Skin of body (tissue), 2 donors: ENCODE measurements around the gene POLN. TPM values are rescaled to one million over a fixed set of nuclear protein-coding genes. Genes with fewer than 3 reads are reported as not detected.
A peak's percentile ranks its signal among the peaks of the same experiment; 100 is the strongest.
"Not testable (repeated sequence)": the region's sequence is repeated elsewhere in the genome, so short reads cannot be mapped to it uniquely, and the experiment has no call there.

Experiments used
- DNase-seq: peaks from one replicate; lab custom pipeline; 2025; lab: John Stamatoyannopoulos, UW
- total RNA-seq: library from RNA; depleted of rRNA; stranded (reverse); fragments of >200 nt; gene quantifications from one replicate; pipeline ENCODE4 v1.2.3, GENCODE V29; 2014

Gene POLN
- total RNA-seq, 1 donor from 2014 or later, result 4.2 TPM

DNA sequence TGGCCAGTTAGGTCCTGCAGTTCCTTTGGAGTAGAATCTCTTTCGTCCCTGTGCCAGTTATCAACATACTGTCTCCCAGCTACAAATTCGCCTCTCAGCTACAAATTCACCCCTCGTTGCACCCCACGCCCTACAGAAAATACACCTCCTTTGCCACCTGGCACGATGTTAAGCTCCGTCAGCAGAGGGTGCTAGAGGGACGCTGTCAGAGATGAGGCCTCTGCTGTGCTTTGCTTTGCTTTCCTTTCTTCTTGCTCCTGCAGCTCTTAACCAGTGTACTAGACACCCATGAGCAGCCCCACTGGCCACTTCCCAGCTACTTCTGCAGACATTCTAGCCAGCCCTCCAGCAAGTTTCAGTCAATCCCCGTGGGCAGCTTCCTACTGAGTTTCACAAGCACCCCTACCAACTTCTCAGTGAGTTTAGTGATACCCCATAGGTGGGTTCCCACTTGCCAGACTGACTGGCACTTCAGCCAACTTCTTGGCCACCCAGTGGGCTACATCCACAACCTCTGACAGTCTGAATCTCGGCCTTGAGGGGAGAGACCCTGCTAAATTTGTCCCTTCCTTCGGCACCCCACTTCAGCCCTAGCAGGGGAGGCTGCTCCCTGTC is 21.8 kb downstream of the POLN start:
- peak; percentile 5 for DNase-seq

GRCh38 chr4:2219233-2219760 is 22.6 kb downstream of the POLN start:
- no peak for DNase-seq

- DNase-seq, result no peak
These were observed 23.5 kb downstream of the POLN start for GRCh38 chr4:2218436-2218835.

- no peak for DNase-seq
These were observed 24.2 kb downstream of the POLN start for GRCh38 chr4:2217726-2218125.

DNA sequence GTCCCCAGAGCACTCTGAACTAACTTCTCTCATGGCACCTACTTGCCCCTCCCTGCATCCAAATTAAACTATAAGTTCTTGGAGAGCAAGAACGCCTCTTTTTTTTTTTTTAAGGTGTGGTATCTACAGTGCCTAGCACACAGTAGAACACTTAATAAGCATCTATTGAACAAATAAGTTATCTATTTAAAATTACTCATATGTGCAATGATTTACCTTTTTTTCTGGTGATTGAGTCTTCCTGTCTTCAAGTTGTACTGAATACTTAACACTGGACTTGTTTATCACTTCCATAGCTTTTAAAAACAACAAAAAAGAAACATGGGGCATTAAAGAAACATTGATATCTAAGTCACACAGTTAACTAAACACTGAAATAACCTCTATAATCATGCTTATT is 29.1 kb downstream of the POLN start:
- DNase-seq, result no peak

GRCh38 chr4:2202789-2203188 is 39.1 kb downstream of the POLN start:
- not testable (repeated sequence) for DNase-seq

- no peak for DNase-seq
These were observed 47.4 kb downstream of the POLN start for GRCh38 chr4:2194496-2194895.

- no peak for DNase-seq
These were observed 48.6 kb downstream of the POLN start for GRCh38 chr4:2193326-2193725.

DNA sequence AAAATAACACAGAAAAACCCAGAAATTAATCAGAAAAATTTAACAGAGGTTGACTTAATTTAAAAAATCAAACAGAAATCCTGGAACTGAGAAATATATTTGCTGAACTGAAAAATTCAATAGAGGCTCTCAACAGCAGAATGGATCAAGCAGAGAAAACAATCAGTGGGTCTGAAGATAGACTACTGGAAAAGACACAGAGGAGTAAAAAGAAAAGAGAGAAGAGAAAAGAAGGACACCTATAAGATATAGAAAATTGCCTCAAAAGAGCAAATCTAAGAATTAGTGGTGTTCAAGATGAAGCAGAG is 55.1 kb downstream of the POLN start:
- DNase-seq, result no peak

- DNase-seq, result no peak
These were observed 55.6 kb downstream of the POLN start for GRCh38 chr4:2186133-2186864.

DNA sequence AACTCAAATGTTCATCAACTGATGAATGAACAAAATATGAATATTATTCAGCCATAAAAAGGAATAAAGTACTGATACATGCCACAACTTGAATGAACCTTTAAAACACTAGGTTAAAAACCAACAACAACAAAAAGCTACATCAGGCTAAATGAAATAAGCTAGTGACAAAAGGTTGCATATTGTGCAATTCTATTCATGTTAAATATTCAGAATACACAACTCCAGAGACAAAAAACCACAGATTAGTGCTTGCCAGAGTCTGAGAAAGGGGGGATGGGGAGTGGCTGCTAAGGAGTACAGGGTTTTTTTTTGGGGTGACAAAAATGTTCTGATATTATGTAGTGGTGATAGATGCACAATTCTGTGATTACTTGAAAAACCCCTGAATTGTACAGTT is 58.5 kb downstream of the POLN start:
- no peak for DNase-seq

GRCh38 chr4:2182994-2183393 is 58.9 kb downstream of the POLN start:
- no peak for DNase-seq

- no peak for DNase-seq
These were observed 61.5 kb downstream of the POLN start for GRCh38 chr4:2180410-2180809.

GRCh38 chr4:2179717-2180116 is 62.2 kb downstream of the POLN start:
- DNase-seq, result no peak

GRCh38 chr4:2178986-2179385 is 62.9 kb downstream of the POLN start:
- DNase-seq, result no peak

GRCh38 chr4:2177443-2178093 is 64.4 kb downstream of the POLN start:
- DNase-seq, result no peak

GRCh38 chr4:2175990-2176698 is 65.8 kb downstream of the POLN start:
- no peak for DNase-seq

DNA sequence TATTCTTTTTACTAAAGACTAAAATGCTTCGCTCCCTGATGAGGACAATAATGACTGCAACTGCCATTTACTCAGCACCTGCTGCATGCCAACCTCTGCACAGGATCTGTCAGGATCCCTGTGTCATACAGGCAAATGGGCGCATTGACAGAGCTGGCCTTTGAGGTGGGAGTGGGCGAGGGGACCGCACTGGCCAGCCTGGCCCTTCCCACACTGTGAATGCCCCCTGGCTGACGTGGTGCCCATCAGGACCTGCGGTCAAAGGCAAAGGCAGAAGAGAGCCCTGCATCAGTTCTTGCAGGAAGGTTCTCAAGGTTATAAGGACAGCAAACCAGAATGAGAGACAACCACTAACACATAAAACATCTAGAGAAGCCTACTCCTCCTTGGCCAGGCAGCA is 67.9 kb downstream of the POLN start:
- DNase-seq, result no peak

- DNase-seq, result no peak
These were observed 69.2 kb downstream of the POLN start for GRCh38 chr4:2172627-2173231.

DNA sequence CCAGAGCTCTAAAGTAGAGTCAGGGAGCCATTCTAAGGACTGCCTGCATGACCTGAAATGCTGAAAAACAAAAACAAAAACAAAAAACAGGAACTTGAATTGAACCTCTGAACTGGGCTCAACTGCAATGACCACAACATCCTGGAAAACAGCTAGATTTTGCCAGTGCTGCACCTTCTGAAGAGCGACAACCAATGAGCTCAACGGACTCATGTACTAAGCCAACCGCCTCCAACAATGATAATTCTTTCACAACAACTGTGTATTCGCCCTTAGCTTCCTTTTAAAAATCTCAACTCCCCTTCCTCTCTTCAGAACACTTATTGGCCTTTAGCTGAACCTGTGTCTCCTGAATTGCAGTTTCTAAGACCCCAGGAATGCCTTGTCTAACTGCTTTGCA is 69.8 kb downstream of the POLN start:
- no peak for DNase-seq

DNA sequence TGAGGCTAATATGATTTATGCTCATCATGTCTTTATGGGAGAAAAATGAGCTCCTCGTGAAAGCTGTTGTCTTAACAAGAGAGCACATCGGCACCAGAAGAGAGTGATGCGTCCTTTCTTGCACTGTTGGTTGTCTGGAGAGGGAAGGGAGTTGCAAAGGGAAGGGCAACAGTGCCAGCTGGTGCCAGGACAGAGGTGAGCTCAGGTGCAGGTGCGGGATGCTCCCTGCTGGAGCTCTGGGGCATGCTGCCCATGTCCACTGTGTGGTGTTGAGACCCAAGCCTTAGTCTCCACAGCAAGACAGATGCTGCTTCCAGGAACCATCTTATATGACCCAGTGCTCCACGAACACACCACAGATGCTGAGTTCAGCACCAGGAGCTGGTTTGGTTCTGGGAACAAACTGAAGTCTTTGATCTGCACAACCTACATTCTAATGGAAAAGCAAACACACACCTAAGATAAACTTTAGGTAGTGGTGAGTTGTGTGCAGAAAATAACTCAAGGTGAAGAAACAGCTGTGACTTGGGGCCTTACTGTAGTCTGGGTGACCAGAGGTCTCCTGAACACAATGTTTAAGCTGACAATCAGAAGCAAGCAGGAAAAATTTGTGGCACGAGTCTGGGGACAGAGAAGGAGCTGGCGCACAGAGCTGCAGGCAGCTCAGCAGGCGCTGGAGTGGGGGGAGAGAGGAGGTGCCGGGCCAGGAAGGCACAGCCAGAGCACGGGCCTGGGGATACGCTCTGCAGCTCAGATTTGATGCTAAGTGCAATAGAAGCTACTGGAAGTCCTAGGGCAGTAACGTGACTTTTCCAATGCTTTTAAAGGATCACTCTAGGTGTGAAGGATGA is 73.2 kb downstream of the POLN start:
- DNase-seq, result no peak
